NCI-H748 treated with DMSO at 0.1 percent for 48 hours (cell line): Measurements from ENCODE around the gene UPP1.
"Not testable (repeated sequence)": the region's sequence is repeated elsewhere in the genome, so short reads cannot be mapped to it uniquely, and the experiment has no call there.

Source experiments
- DNase-seq: peaks from one replicate; lab custom pipeline; 2025; lab: John Stamatoyannopoulos, UW

Gene UPP1

GRCh38 chr7:48112401-48113165 lies 23.5 kb downstream of the UPP1 start:
- no peak for DNase-seq

- no peak for DNase-seq
These were observed 24.2 kb downstream of the UPP1 start for GRCh38 chr7:48113275-48113674.

- no peak for DNase-seq
These were observed 25.1 kb downstream of the UPP1 start for GRCh38 chr7:48114115-48114514.

- no peak for DNase-seq
These were observed 25.5 kb downstream of the UPP1 start for GRCh38 chr7:48114589-48114988.

- no peak for DNase-seq
These were observed 27.0 kb downstream of the UPP1 start for GRCh38 chr7:48116043-48116442.

GRCh38 chr7:48118041-48118440 lies 29.0 kb downstream of the UPP1 start:
- no peak for DNase-seq

- DNase-seq: not testable (repeated sequence)
These were observed 31.5 kb downstream of the UPP1 start for GRCh38 chr7:48120536-48120935.

- DNase-seq: no peak
These were observed 37.0 kb downstream of the UPP1 start for GRCh38 chr7:48126037-48126436.

- DNase-seq: no peak
These were observed 41.6 kb downstream of the UPP1 start for GRCh38 chr7:48130658-48131108.

GRCh38 chr7:48132792-48133191 lies 43.7 kb downstream of the UPP1 start:
- DNase-seq: no peak

- DNase-seq: no peak
These were observed 50.4 kb downstream of the UPP1 start for GRCh38 chr7:48139459-48139858.

- DNase-seq: no peak
These were observed 51.1 kb downstream of the UPP1 start for GRCh38 chr7:48140001-48140681.

GRCh38 chr7:48141521-48141920 lies 52.5 kb downstream of the UPP1 start:
- DNase-seq: no peak

GRCh38 chr7:48144291-48144768 lies 55.3 kb downstream of the UPP1 start:
- no peak for DNase-seq

GRCh38 chr7:48147078-48147591 lies 58.1 kb downstream of the UPP1 start:
- no peak for DNase-seq

GRCh38 chr7:48147690-48148089 lies 58.6 kb downstream of the UPP1 start:
- not testable (repeated sequence) for DNase-seq

GRCh38 chr7:48148311-48148710 lies 59.2 kb downstream of the UPP1 start:
- DNase-seq: no peak

GRCh38 chr7:48149058-48149457 lies 60.0 kb downstream of the UPP1 start:
- no peak for DNase-seq

GRCh38 chr7:48150086-48150485 lies 61.0 kb downstream of the UPP1 start:
- no peak for DNase-seq

GRCh38 chr7:48154792-48155413 lies 65.8 kb downstream of the UPP1 start:
- no peak for DNase-seq
